ENCODE data around the gene TBL3. TPM values are rescaled to one million over a fixed set of nuclear protein-coding genes. Genes with fewer than 3 reads are reported as not detected.

TBL3 gene
- total RNA-seq, 1 experiment from 2014 or later = 73.4 TPM

DNA sequence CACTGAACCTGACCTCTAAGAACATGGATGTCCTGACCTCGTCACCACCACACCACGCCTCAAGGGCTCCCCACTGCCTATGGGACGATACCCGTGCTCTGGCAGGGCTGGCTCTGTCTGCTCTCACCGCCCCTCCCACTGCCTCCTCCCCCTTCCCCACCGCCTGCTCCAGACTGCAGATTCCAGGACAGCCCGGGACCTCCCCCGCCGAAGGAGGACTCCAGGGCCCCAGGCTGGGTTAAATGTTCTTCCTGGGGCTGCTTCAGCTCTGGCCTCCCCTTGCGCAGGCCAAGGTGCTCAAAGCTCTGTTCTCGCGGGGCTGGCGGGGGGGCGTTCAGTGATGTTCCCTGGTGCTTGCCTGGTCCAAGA lies 50.9 kb downstream of the TBL3 start (continued):
- TF ChIP-seq, protein P1, sequence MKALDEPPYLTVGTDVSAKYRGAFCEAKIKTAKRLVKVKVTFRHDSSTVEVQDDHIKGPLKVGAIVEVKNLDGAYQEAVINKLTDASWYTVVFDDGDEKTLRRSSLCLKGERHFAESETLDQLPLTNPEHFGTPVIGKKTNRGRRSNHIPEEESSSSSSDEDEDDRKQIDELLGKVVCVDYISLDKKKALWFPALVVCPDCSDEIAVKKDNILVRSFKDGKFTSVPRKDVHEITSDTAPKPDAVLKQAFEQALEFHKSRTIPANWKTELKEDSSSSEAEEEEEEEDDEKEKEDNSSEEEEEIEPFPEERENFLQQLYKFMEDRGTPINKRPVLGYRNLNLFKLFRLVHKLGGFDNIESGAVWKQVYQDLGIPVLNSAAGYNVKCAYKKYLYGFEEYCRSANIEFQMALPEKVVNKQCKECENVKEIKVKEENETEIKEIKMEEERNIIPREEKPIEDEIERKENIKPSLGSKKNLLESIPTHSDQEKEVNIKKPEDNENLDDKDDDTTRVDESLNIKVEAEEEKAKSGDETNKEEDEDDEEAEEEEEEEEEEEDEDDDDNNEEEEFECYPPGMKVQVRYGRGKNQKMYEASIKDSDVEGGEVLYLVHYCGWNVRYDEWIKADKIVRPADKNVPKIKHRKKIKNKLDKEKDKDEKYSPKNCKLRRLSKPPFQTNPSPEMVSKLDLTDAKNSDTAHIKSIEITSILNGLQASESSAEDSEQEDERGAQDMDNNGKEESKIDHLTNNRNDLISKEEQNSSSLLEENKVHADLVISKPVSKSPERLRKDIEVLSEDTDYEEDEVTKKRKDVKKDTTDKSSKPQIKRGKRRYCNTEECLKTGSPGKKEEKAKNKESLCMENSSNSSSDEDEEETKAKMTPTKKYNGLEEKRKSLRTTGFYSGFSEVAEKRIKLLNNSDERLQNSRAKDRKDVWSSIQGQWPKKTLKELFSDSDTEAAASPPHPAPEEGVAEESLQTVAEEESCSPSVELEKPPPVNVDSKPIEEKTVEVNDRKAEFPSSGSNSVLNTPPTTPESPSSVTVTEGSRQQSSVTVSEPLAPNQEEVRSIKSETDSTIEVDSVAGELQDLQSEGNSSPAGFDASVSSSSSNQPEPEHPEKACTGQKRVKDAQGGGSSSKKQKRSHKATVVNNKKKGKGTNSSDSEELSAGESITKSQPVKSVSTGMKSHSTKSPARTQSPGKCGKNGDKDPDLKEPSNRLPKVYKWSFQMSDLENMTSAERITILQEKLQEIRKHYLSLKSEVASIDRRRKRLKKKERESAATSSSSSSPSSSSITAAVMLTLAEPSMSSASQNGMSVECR (CRISPR knock-in tag; IDR thresholded peaks at IDR 0.05; ENCODE audit: borderline replicate concordance) = no peak
- TF ChIP-seq, protein P2, sequence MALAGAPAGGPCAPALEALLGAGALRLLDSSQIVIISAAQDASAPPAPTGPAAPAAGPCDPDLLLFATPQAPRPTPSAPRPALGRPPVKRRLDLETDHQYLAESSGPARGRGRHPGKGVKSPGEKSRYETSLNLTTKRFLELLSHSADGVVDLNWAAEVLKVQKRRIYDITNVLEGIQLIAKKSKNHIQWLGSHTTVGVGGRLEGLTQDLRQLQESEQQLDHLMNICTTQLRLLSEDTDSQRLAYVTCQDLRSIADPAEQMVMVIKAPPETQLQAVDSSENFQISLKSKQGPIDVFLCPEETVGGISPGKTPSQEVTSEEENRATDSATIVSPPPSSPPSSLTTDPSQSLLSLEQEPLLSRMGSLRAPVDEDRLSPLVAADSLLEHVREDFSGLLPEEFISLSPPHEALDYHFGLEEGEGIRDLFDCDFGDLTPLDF (CRISPR knock-in tag; IDR thresholded peaks at IDR 0.05) = no peak
- TF ChIP-seq GTF2I (CRISPR knock-in tag; conservative IDR thresholded peaks at IDR 0.05) = no peak
- no peak for TF ChIP-seq ZNF121 (CRISPR knock-in tag; IDR thresholded peaks at IDR 0.05)
- TF ChIP-seq ZNF232 (CRISPR knock-in tag; IDR thresholded peaks at IDR 0.05) = no peak
- TF ChIP-seq, protein P3, sequence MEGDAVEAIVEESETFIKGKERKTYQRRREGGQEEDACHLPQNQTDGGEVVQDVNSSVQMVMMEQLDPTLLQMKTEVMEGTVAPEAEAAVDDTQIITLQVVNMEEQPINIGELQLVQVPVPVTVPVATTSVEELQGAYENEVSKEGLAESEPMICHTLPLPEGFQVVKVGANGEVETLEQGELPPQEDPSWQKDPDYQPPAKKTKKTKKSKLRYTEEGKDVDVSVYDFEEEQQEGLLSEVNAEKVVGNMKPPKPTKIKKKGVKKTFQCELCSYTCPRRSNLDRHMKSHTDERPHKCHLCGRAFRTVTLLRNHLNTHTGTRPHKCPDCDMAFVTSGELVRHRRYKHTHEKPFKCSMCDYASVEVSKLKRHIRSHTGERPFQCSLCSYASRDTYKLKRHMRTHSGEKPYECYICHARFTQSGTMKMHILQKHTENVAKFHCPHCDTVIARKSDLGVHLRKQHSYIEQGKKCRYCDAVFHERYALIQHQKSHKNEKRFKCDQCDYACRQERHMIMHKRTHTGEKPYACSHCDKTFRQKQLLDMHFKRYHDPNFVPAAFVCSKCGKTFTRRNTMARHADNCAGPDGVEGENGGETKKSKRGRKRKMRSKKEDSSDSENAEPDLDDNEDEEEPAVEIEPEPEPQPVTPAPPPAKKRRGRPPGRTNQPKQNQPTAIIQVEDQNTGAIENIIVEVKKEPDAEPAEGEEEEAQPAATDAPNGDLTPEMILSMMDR (IDR thresholded peaks at IDR 0.05) = no peak
- TF ChIP-seq KAT7 (CRISPR knock-in tag; IDR thresholded peaks at IDR 0.05; ENCODE audit: borderline replicate concordance) = no peak
- no peak for TF ChIP-seq IRF2 (CRISPR knock-in tag; IDR thresholded peaks at IDR 0.05; ENCODE audit: borderline replicate concordance, low read depth)
- no peak for TF ChIP-seq ZNF219 (CRISPR knock-in tag; IDR thresholded peaks at IDR 0.05; ENCODE audit: borderline replicate concordance)
- TF ChIP-seq, protein P4, sequence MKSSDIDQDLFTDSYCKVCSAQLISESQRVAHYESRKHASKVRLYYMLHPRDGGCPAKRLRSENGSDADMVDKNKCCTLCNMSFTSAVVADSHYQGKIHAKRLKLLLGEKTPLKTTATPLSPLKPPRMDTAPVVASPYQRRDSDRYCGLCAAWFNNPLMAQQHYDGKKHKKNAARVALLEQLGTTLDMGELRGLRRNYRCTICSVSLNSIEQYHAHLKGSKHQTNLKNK (CRISPR knock-in tag; IDR thresholded peaks at IDR 0.05) = no peak

DNA sequence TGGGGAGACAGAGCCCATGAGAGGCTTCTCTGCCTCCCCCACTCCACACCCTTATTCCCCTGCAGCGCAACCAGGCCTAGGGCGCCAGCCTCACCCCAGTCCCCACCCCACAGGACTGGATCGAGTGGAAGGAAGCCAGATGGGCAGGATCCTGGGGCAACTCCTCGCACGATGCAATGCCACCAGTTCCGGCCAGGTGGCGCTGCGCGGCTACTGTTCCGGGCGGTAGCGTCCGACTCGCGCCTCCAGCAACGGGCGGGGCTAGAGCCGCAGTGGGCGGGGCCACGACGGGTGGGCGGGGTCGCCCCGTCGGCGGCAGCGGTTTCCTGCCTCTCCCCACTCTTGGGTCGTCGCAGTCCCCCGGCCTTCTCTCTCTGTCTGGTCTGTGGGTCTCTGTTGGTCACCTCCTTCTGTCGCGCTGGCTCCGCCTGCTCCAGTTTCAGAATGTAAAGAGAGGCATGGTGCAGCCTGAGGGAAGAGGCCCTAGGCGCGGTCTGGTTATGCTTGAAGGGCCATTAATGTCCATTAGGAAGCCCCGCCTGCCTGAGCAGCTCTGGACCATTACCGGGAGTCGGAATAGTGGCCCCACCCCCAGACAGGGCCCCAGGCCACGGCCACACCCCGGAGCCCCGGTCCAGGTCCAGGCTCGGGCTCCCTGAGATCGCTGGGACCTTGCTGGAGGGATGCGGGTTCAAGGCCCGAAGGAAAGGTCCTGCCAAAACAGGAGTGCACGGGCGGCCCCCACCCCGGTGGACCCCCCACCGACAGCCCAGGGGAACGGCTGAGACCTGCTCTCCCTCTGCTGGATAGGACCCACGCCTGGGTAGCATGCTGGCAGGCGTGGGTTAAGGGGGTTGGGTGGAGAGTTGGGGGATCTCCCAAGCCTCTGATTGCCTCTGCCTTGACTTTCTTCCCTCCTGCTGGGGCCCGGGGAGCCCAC lies 51.5 kb downstream of the TBL3 start:
- ATAC-seq (peak; percentile 57), DNase-seq (ENCODE audit: low spot score) (peak; percentile 98)
- no peaks in the 10 kb centered on the region for H3K9me3 Mint-ChIP-seq
- ChIA-PET POLR2A (interaction anchor here (0.6 to 1.5 kb wide), 5 partner anchors 19 to 183 kb away, joined by 3 to 6 read pairs (median 4); no protein-coding TSS in a partner anchor), CTCF (interaction anchor here (0.6 to 3.5 kb wide), 41 partner anchors 9 to 1363 kb away, joined by 3 to 42 read pairs (median 5); partner anchors contain the start of genes EME2, GFER, MRPS34 and NTHL1)
- no peaks in the 10 kb centered on the region for H3K36me3 Mint-ChIP-seq
- H3K27ac Mint-ChIP-seq = peak overlapping the region; percentile 95; the same call in 1 of the 2 replicates
- H3K4me3 Mint-ChIP-seq = peak overlapping the region; percentile 77
- peaks cover 72% of the 10 kb centered on the region for H3K27me3 Mint-ChIP-seq (ENCODE audit: low read depth)
- TF ChIP-seq NR1H2 (CRISPR knock-in tag; IDR thresholded peaks at IDR 0.05) (no peak), GABPB1 (CRISPR knock-in tag; IDR thresholded peaks at IDR 0.05) (no peak), SP1 (CRISPR knock-in tag; conservative IDR thresholded peaks at IDR 0.05) (peak; percentile 94), RELA (CRISPR knock-in tag; IDR thresholded peaks at IDR 0.05; ENCODE audit: borderline replicate concordance) (no peak), CREM (CRISPR knock-in tag; IDR thresholded peaks at IDR 0.05) (peak; percentile 9; the same call in 1 of the 2 replicates), KAT7 (CRISPR knock-in tag; IDR thresholded peaks at IDR 0.05; ENCODE audit: borderline replicate concordance) (no peak)
- TF ChIP-seq, protein P5, sequence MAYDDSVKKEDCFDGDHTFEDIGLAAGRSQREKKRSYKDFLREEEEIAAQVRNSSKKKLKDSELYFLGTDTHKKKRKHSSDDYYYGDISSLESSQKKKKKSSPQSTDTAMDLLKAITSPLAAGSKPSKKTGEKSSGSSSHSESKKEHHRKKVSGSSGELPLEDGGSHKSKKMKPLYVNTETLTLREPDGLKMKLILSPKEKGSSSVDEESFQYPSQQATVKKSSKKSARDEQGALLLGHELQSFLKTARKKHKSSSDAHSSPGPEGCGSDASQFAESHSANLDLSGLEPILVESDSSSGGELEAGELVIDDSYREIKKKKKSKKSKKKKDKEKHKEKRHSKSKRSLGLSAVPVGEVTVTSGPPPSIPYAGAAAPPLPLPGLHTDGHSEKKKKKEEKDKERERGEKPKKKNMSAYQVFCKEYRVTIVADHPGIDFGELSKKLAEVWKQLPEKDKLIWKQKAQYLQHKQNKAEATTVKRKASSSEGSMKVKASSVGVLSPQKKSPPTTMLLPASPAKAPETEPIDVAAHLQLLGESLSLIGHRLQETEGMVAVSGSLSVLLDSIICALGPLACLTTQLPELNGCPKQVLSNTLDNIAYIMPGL (CRISPR knock-in tag; IDR thresholded peaks at IDR 0.05) = peak; percentile 76
- TF ChIP-seq, protein P6, sequence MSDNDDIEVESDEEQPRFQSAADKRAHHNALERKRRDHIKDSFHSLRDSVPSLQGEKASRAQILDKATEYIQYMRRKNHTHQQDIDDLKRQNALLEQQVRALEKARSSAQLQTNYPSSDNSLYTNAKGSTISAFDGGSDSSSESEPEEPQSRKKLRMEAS (CRISPR knock-in tag; IDR thresholded peaks at IDR 0.05) = peak; percentile 71; the same call in 1 of the 2 replicates
- TF ChIP-seq, protein P3 (IDR thresholded peaks at IDR 0.05) = peak; percentile 98
- H3K4me1 Mint-ChIP-seq = peaks cover 14% of the 10 kb centered on the region
